D721Med (cell line): Measurements from ENCODE around the gene ZKSCAN1.
"Not testable (repeated sequence)": the region's sequence is repeated elsewhere in the genome, so short reads cannot be mapped to it uniquely, and the experiment has no call there.

Experiments used
- DNase-seq: peaks from one replicate; pipeline ENCODE4 v3.0.0; 2011; ENCODE audit warnings: low spot score; ENCODE audit not compliant: insufficient read length
- FAIRE-seq: peaks from 2 replicates; lab custom pipeline; 2011; peaks lifted over from hg19 to GRCh38; lab: Jason Lieb, UNC
- TF ChIP-seq, protein P1 (sequence below): IDR thresholded peaks from 2 replicates; pipeline ENCODE4 v1.5.1; 2012; ENCODE audit warnings: mild to moderate bottlenecking, control low read depth; ENCODE audit not compliant: insufficient read depth; ENCODE audit errors: missing control alignments

ZKSCAN1 gene

DNA sequence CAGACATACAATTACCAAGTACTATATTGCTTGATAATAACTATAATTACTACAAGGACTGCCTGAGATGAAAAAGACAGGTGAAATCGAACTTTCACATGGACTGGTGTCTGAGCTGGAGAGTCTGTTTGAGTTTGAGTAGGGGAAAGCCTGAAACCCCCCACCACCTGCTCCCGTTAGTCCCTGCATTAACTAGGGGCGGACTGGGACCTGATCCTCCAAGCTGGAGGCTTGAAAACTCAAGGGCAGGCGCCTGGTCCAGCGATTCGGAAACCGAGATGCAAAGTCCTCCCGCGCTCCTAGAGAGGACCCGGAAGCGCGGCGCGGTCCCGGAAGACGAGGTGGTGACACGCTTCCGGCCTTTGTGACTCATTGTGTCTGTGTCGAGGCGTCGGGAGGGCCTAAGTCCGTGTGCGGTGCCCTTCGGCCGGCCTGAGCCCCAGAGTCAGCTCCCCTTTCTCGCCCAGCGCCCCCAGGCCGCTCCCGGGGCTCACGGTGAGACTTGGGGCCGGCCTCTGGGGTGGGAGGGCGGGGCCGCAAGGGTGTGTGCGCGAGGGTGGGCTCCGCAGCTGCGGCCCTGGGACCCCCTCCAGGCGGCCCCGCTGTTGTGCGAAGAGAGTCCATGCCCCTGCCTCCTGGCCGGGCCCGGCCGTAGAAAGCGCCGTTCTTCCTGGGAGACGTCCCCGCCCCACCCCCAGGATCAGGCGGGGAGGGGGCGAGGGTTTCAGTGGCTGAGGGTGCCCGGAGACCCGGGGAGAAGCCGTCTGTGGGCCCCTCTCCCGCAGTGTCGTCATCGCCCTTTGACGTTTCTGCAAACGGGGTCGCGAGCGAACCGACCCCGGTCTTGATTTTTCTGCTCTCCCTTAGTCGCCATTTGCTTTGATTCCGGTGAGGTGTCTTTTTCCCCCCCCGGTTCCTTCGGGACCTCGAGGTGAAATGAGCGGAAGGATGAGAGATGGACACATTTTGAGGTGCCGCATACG is at the start of gene ZKSCAN1:
ZKSCAN1 (plus strand) TSS at position 365 of the 983 bp plus-strand sequence. CDS start 7,911 bp downstream, outside the sequence.
- DNase-seq = peak; percentile 92
- no peak for FAIRE-seq
- TF ChIP-seq, protein P1, sequence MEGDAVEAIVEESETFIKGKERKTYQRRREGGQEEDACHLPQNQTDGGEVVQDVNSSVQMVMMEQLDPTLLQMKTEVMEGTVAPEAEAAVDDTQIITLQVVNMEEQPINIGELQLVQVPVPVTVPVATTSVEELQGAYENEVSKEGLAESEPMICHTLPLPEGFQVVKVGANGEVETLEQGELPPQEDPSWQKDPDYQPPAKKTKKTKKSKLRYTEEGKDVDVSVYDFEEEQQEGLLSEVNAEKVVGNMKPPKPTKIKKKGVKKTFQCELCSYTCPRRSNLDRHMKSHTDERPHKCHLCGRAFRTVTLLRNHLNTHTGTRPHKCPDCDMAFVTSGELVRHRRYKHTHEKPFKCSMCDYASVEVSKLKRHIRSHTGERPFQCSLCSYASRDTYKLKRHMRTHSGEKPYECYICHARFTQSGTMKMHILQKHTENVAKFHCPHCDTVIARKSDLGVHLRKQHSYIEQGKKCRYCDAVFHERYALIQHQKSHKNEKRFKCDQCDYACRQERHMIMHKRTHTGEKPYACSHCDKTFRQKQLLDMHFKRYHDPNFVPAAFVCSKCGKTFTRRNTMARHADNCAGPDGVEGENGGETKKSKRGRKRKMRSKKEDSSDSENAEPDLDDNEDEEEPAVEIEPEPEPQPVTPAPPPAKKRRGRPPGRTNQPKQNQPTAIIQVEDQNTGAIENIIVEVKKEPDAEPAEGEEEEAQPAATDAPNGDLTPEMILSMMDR = no peak

DNA sequence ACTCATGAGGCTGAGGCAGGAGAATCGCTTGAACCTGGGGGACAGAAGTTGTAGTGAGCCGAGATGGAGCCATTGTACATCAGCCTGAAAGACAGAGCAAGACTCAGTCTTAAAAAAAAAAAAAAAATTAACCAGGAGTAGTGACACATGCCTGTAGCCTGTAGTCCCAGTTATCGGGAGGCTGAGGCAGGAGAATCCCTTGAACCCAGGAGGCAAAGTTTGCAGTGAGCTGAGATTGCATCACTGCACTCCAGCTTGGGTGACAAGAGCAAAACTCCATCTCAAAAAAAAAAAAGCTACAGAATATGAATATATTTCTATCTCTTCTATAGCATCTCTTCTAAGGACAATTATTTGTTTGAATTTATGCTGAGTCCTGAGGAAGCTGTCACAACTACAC is 46.1 kb upstream of the ZKSCAN1 start:
- FAIRE-seq (no peak), DNase-seq (no peak)
- TF ChIP-seq, protein P1 = no peak

DNA sequence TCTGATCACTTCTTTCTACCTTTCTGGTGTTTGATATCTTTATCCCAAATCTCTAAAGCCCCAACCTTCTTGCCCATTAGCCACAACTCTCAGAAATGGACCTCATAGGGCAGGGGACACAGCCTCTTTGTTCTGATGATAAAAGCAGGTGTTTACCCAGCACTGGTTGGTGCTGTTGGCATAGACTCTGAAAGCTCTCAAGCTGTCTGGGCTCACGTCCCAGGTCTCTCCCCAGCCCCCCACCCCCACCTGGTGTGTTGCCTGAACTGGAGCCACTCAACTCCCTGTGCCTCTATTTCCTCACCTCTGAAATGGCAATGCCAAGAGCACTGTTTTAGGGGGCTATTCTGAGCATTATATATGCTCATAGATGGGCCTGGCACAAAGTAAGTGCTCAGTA is 45.6 kb upstream of the ZKSCAN1 start:
- FAIRE-seq, DNase-seq: not testable (repeated sequence)

GRCh38 chr7:99971242-99971641 is 44.2 kb upstream of the ZKSCAN1 start:
- TF ChIP-seq, protein P1 = no peak
- DNase-seq (no peak), FAIRE-seq (no peak)

- FAIRE-seq, DNase-seq: not testable (repeated sequence)
Observed at GRCh38 chr7:99973817-99974216, 41.6 kb upstream of the ZKSCAN1 start.

DNA sequence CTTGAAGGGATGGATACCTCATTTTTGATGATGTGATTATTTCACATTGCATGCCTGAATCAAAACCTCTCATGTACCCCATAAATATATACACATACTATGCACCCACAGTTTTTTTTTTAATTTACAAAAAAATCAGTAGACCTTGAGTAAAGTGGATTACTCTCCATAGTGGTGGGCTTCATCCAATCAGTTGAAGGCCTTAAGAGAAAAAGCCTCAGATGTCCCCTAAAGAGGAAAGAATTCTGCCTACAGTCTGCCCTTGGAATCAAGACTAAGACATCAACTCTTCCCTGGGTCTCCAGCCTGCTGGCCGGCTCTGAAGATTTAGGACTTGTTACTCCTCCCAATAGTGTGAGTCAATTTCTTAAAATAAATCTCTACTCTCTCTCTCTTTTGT is 40.7 kb upstream of the ZKSCAN1 start:
- DNase-seq (no peak), FAIRE-seq (no peak)
- TF ChIP-seq, protein P1 = no peak

DNA sequence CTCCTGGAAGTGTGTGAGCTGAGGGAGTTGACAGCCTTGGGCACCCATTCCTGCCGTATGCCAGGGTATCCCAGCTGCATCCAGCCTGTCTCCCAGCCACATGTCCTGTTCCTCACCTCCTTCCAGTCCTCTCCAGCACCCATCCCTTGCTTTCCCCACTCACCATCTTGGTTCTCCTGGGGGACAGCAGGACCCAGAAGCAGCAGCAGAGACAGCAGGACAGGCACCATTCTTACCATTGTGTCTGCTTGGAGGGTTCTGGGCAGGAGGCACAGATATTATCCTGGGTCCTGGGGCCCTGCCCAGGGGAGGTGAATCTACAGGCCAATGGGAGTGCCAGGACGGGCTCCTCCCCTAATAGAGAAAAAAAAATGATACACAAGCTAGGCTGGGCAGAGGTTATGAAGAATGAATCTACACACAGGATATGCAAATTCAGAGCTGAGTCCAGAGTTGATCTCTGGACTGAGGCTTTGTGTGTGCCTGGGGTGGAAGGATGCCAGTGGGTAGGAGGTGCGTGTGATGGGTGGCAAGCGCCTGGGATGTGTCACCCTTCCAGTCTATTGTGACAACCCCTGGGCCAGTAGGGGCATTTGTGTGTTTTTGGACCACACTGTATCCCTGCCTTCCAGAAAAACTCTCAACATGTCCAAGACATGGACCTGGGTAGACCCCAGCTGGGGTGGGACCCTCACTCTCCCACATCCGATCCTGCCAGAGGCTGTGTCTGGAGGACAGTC is 39.4 kb upstream of the ZKSCAN1 start, which contains the start of gene AZGP1:
AZGP1 (minus strand) TSS at position 250 of the 740 bp plus-strand sequence; CDS start at position 239, 11 bp downstream.
- FAIRE-seq (no peak), DNase-seq (no peak)
- TF ChIP-seq, protein P1 = no peak
